ENCODE results near the gene LDLRAD4. TPM values are rescaled to one million over a fixed set of nuclear protein-coding genes. Genes with fewer than 3 reads are reported as not detected.
A peak's percentile ranks its signal among the peaks of the same experiment; 100 is the strongest.
"Not testable (repeated sequence)": the region's sequence is repeated elsewhere in the genome, so short reads cannot be mapped to it uniquely, and the experiment has no call there.

LDLRAD4 gene
- total RNA-seq, 2 donors from 2014 or later, result 33.1 to 41.2 TPM

DNA sequence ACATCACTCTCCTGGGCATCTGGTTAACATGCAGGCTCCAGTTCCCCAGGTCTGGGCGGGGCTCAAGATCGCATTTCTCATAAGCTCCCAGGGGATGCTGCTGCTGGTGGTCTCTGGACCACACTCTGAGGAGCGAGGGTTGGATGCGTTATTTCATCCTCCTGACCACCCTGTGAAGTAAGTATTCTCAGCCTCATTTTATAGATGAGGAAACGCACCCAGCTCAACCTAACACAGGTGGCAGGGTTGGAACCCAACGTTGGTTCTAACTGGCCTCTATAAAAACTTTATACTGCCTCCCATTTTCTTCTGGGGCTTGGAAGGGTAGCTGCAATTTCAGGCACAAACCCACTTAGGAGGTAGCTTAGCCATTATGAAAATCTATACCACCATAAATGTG lies 387.3 kb downstream of the LDLRAD4 start:
- TF ChIP-seq, protein P1, sequence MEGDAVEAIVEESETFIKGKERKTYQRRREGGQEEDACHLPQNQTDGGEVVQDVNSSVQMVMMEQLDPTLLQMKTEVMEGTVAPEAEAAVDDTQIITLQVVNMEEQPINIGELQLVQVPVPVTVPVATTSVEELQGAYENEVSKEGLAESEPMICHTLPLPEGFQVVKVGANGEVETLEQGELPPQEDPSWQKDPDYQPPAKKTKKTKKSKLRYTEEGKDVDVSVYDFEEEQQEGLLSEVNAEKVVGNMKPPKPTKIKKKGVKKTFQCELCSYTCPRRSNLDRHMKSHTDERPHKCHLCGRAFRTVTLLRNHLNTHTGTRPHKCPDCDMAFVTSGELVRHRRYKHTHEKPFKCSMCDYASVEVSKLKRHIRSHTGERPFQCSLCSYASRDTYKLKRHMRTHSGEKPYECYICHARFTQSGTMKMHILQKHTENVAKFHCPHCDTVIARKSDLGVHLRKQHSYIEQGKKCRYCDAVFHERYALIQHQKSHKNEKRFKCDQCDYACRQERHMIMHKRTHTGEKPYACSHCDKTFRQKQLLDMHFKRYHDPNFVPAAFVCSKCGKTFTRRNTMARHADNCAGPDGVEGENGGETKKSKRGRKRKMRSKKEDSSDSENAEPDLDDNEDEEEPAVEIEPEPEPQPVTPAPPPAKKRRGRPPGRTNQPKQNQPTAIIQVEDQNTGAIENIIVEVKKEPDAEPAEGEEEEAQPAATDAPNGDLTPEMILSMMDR (IDR thresholded peaks at IDR 0.05), result no peak
- peaks cover 0 to 27% of the 10 kb centered on the region in 2 donors for H3K4me1 ChIP-seq
- H3K9me3 ChIP-seq, result no peaks in the 10 kb centered on the region
- no peak overlapping the region for H3K4me3 ChIP-seq
- no peak overlapping the region for H3K27ac ChIP-seq
- H3K36me3 ChIP-seq, result no peaks in the 10 kb centered on the region
- no peaks in the 10 kb centered on the region for H3K27me3 ChIP-seq
- DNase-seq (ENCODE audit: low spot score), result no peak

DNA sequence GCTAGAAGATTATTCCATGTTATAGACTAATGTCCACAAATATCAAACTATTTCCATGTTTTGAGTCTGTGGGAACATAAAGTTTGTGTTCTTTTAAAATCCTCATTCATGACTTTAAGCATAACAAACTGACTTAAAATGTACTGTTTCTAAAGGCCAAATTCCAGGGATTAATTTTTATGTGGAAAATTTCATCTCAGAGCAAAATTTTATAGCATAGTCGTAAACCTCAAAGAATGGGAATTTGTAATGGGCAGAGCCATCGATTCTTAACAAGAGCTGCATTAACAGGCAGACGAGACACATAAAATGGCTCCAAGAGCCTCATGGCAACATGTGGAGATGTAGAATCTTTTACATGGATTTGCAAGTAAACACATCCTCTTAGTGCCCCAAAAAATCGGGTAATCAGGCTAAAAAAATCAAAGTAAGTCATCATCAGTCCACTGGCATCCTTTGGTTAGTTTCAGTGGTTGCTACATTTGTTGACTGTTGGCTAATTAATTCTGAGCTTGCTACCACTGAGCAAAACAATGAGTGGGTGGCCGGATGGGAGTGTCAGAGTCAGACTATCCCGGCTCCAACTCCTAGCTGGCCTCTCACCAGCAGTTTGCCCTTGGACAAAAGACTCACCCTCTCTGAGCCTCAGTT lies 388.2 kb downstream of the LDLRAD4 start:
- Histone ChIP-seq H3K27me3 (no peaks in the 10 kb centered on the region), H3K36me3 (no peaks in the 10 kb centered on the region), H3K4me1 (peaks cover 0 to 36% of the 10 kb centered on the region in 2 donors), H3K9me3 (no peaks in the 10 kb centered on the region), H3K27ac (no peak overlapping the region), H3K4me3 (no peak overlapping the region)
- no peak for DNase-seq (ENCODE audit: low spot score)
- TF ChIP-seq, protein P1 (IDR thresholded peaks at IDR 0.05), result no peak

DNA sequence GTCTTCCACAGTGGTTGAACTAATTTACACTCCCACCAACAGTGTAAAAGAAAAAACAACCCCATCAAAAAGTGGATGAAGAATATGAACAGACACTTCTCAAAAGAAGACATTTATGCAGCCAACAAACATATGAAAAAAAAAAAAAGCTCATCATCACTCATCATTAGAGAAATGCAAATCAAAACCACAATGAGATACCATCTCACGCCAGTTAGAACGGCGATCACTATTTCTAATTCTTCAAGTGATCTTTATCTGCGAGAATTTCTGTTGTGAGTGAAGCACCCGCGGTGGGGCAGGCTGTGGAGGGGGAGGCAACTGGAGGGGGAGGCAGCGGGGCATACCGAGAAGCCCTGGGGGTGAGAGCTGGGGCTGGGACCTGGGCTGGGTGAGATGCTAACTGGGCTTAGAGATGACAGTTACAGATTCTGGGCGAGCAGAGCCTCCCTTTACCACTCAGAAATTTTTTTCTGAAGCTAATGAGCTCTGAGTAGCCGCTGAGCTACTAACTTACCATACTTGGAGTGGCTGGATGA lies 389.5 kb downstream of the LDLRAD4 start:
- H3K4me3 ChIP-seq, H3K27ac ChIP-seq, H3K36me3 ChIP-seq, H3K9me3 ChIP-seq, H3K27me3 ChIP-seq: not testable (repeated sequence)
- peak; percentile 53 for DNase-seq (ENCODE audit: low spot score)
- H3K4me1 ChIP-seq, result peaks cover 0 to 49% of the 10 kb centered on the region in 2 donors

DNA sequence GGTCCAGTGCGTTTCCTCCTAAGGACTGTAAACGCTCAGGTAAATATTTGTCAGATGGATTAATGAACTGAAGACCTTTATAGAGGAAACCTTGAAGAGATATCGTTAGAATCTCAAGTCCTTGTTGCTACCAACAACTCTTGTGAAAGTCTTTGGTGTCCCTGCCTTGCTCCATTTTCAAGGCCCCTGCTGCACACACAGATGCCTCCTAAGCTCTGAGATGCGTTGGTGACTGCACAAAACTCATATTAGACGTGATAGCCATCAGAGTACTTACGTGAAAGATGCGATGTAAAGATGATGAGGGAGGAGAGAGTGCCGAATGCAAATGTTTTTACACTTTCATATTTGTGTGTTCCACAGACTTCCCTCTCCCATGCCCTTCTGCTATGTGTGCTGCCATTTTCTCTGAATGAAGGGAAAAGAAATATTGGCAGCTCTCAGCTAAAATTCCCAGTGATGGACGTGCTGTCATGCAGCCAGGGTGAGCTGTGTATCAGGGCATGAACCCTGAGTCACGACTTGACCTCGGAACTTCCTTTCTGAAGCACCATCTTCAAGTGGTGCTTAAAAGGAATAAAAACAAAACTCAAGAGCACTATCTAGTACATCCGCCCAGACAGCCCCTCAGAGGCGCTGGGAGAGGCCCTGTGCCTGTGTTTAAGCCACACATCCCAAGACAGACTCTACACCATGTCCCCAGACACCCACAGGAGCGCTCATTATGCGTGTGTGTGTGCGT lies 390.4 kb downstream of the LDLRAD4 start:
- H3K4me3 ChIP-seq, result no peak overlapping the region
- H3K4me1 ChIP-seq, result peaks cover 0 to 50% of the 10 kb centered on the region in 2 donors
- peak; percentile 48 for DNase-seq (ENCODE audit: low spot score)

DNA sequence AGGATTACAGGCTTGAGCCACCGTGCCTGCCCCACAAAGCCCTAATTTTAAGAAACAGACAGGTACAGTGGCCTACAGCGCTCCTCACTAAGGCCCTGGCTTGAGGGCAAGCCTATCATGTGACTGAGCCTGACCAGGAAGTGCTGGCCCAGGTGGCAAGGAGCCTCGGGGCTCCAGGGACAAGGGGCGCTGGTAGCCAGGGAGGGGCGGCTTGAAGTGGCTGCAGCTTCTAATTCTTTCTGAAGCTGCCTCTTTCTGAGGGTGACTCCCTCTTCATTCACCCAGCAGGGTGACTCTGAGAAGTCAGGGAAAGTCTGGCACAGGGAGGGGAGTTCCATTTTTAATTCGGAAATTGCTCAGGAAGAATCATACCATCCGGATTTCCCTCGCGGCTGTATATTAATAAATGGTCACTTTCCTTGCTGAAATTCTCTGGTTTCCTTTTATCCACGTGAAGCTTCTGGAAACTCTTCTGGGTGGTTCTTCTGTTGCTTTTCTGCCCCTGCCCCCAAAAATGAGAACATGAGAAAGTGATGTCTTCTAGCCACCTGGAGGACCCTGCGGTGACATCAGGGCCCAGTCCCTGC lies 392.1 kb downstream of the LDLRAD4 start:
- Histone ChIP-seq H3K27me3 (no peaks in the 10 kb centered on the region), H3K9me3 (no peaks in the 10 kb centered on the region), H3K27ac (peak overlapping the region; percentile 92 to 96), H3K36me3 (no peaks in the 10 kb centered on the region), H3K4me1 (peaks cover 3 to 54% of the 10 kb centered on the region in 2 donors), H3K4me3 (peak overlapping the region; percentile 32 to 44)
- TF ChIP-seq, protein P1 (IDR thresholded peaks at IDR 0.05), result no peak
- peak; percentile 57 for DNase-seq (ENCODE audit: low spot score)

More for the DNA sequence above, 390.4 kb downstream of the LDLRAD4 start:
- Histone ChIP-seq H3K9me3 (no peaks in the 10 kb centered on the region), H3K27me3 (no peaks in the 10 kb centered on the region), H3K36me3 (no peaks in the 10 kb centered on the region), H3K27ac (peak overlapping the region in 1 of 2 donors; percentile 92)
- TF ChIP-seq, protein P1 (IDR thresholded peaks at IDR 0.05), result no peak

DNA sequence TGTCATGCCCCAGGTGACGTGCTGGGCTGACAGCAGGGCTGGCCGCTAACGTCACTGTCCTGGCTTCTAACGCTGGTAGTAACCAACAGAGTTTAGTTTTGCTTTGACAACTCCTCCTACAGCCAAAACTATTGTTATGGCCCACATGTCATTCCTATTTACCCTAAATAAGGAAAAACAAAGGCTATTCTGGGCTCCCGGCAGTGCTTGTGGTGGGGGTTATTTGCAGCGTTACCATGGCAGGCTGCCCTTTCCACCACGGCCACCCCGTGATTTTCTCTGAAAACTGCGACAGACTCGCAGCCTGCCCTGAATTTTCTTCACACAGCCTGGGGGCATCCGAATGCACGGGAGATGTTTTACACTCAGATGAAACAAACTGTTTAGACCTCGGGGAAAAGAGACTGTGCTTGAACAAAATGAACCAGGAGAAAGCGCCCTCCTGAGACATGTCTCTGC lies 392.6 kb downstream of the LDLRAD4 start:
- TF ChIP-seq, protein P1 (IDR thresholded peaks at IDR 0.05), result no peak
- peak overlapping the region; percentile 32 to 44 for H3K4me3 ChIP-seq
- no peaks in the 10 kb centered on the region for H3K9me3 ChIP-seq
- H3K36me3 ChIP-seq, result no peaks in the 10 kb centered on the region
- peak overlapping the region; percentile 92 to 96 for H3K27ac ChIP-seq
- H3K4me1 ChIP-seq, result peaks cover 3 to 59% of the 10 kb centered on the region in 2 donors
- DNase-seq (ENCODE audit: low spot score), result peak; percentile 80
- no peaks in the 10 kb centered on the region for H3K27me3 ChIP-seq
